GM12801 (cell line): ENCODE data around the gene PRDX4.

Experiments
- TF ChIP-seq, protein P1 (sequence below): IDR thresholded peaks from one replicate; pipeline ENCODE4 v1.5.1; 2011; ENCODE audit warnings: control low read depth; ENCODE audit not compliant: insufficient read length; ENCODE audit errors: extremely low read depth

Gene PRDX4

DNA sequence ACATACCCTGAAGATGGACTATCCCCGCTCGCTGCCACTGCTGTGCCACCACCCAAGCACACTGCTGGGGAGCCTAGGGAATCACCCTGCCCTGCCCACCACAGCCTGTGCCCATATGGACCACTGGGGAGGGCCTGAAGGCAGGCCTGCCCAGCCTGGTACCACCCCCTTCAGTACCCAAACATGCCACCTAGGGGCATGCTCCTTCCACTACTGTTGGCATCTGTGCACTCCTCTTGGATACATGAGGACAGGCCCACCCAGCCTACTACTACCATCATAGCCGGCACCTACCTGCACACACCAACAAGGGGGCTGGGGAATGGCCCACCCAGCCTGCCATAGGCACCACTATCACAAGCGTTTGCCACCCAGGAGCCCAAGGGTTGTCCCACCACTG, 30.1 kb upstream of the PRDX4 start:
- TF ChIP-seq, protein P1, sequence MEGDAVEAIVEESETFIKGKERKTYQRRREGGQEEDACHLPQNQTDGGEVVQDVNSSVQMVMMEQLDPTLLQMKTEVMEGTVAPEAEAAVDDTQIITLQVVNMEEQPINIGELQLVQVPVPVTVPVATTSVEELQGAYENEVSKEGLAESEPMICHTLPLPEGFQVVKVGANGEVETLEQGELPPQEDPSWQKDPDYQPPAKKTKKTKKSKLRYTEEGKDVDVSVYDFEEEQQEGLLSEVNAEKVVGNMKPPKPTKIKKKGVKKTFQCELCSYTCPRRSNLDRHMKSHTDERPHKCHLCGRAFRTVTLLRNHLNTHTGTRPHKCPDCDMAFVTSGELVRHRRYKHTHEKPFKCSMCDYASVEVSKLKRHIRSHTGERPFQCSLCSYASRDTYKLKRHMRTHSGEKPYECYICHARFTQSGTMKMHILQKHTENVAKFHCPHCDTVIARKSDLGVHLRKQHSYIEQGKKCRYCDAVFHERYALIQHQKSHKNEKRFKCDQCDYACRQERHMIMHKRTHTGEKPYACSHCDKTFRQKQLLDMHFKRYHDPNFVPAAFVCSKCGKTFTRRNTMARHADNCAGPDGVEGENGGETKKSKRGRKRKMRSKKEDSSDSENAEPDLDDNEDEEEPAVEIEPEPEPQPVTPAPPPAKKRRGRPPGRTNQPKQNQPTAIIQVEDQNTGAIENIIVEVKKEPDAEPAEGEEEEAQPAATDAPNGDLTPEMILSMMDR = no peak

DNA sequence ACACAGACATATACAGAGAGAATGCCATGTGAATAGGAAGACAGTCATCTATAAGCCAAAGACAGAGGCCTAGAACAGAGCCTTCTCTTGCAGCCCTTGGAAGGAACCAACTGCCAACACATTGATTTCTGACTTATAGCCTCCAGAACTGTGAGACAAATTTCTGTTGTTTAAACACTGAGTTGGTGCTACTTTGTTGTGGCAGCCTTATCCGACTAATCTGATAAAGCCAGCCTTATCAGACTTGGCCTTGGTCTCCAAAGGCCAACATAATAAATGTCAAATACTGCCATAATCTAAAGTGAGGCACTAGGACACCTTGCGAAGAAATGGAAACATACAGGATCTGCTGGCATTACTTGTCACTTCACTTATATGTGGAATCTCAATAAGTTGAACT, 24.3 kb upstream of the PRDX4 start:
- TF ChIP-seq, protein P1 = no peak

DNA sequence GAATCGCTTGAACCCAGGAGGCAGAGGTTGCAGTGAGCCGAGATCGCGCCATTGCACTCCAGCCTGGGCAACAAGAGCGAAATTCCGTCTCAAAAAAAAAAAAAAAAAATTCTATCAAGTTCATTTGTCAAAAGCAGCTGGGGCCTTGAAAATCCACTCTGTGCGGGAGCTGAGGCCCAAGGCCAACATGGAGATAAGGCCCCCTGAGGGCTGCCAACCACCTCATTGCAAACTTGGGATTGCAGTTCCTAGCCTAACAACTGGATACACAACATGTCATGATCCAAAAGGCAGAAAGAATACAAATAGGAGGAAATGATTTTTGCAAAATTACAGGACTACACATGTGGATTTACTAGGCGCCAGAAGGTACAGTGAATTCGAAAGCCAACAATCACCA, 22.5 kb upstream of the PRDX4 start:
- TF ChIP-seq, protein P1 = no peak

DNA sequence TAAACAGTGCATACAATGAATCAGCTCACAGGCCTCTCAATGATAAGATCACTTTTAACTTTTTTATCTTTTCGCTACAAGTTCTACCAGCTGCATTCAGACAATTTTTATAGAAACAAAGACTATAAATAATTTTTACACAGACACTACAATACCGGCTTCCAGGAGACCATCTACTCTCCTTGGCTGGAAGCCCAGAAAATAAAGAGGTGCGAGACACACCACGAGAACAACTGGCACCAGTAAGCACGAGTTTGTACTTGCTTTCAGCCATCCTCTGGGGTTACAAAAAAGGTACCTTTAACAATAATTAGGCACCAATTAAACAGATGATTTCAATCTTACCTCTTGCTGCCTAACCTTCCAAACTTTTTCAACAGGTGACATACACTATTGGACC, 11.2 kb upstream of the PRDX4 start:
- TF ChIP-seq, protein P1 = no peak

DNA sequence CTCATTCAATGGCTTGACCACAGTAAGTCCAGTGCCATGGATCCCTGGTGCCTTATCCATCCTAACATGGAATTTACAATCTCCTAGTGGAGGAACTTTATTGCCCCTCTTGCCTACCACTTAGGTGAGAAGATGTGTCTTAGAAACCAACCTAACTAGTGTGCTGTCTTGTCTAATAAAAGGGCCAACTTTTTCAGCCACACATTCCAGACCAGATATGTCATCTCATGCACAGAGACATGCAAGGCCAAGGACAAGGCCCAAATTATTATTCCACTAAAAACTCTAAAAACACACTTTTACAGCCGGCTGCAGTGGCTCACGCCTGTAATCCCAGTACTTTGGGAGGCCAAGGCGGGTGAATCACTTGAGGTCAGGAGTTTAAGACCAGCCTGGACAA, 10.6 kb upstream of the PRDX4 start:
- TF ChIP-seq, protein P1 = no peak

DNA sequence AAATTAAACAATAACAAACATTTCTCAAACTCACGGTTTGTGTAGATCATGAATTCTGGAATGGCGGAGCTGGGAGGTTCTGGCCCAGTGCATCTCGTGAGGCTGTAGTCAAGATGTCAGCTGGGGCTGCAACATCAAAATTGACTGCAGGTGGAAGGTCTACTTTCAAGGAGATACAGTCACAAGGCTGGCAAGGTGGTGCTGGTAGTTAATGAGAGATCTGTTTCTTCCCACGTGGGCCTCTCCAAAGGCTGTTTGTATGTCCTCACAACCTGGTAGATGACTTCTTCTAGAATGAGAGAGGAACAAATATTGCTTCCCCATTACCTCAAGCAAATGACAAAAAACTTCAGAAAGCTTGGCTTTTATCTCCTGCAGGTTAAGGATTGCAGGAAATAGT, 8.0 kb upstream of the PRDX4 start:
- TF ChIP-seq, protein P1 = no peak

DNA sequence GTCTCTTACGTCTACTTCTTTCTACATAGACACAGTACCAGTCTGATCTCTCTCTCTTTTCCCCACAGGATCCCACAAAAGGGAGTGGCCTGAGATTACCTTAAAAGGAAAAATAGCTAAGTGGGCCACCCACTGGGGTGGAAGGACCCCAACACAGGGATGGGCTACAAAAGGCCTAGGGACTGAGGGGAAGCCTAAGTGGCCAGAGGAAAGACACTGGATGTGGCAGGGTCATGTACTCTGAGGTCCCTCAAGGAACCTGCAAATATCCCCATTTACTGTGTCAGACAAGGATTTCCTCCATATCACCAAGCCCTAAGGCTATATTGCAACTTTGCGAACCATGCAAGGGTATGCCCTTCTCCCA, 6.5 kb upstream of the PRDX4 start:
- TF ChIP-seq, protein P1 = no peak

DNA sequence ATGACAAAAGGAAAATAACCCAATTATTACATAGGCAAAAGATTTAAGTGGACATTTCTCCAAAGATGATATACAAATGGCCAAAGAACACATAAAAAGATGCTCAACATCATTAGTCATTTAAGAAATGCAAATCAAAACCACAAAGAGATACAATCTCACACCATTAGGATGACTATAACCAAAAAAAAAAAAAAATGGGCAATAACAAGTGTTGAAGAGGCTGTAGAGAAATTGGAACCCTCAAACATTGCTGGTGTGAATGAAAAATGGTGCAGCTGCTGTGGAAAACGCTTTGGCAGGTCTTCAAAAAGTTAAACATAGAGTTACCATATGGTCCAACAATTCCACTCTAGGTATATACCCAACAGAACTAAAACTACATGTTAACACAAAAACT, 5.6 kb upstream of the PRDX4 start:
- TF ChIP-seq, protein P1 = no peak
